ENCODE measurements around the gene ARHGAP9.

DNA sequence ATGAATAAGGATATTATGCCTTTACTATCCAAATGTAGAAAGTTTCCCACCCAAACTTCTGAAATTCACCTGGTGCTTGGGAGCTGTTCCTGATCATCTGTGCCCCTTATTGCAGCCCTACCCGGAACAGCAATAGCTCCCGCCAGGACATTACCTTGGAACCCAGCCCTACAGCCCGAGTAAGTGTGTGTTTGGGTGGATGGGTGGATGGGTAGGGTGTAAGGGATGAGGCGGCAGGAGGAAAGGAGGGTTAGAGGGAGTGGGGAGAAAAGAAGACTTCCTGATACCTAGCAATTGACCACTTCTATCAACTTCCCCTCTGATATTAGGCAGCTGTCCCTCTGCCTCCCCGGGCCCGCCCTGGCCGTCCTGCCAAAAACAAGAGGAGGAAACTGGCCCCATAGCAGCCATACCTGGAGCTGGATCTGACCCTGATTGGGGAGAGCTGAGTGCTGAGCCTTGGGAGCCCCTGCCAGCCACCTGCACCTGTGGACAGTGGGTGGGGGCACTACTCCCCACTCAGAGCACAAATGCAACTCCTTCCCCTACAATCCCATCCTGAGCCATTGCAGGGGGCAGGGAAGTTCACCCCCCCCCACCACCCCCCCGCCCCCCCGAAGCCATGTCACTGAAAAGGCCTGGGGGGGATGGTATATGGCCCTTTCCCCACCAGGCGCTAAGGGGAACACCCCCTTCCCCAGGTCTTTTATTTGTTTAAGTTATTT is 49.3 kb upstream of the ARHGAP9 start:
- TF ChIP-seq, protein P1, sequence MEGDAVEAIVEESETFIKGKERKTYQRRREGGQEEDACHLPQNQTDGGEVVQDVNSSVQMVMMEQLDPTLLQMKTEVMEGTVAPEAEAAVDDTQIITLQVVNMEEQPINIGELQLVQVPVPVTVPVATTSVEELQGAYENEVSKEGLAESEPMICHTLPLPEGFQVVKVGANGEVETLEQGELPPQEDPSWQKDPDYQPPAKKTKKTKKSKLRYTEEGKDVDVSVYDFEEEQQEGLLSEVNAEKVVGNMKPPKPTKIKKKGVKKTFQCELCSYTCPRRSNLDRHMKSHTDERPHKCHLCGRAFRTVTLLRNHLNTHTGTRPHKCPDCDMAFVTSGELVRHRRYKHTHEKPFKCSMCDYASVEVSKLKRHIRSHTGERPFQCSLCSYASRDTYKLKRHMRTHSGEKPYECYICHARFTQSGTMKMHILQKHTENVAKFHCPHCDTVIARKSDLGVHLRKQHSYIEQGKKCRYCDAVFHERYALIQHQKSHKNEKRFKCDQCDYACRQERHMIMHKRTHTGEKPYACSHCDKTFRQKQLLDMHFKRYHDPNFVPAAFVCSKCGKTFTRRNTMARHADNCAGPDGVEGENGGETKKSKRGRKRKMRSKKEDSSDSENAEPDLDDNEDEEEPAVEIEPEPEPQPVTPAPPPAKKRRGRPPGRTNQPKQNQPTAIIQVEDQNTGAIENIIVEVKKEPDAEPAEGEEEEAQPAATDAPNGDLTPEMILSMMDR (IDR thresholded peaks at IDR 0.05) = no peak
- TF ChIP-seq POLR2A (IDR thresholded peaks at IDR 0.05) = no peak
